Activated naive CD8-positive, alpha-beta T cell treated with anti-CD3 and anti-CD28 coated beads, Interleukin-2, amount 50 U/mL, for 16 hours (primary cell): ENCODE results near the gene B4GALNT3.

Experiments used
- DNase-seq: peaks from one replicate; pipeline ENCODE4 v3.0.0-alpha.2; 2020; ENCODE audit warnings: low read depth, low spot score

The B4GALNT3 gene

DNA sequence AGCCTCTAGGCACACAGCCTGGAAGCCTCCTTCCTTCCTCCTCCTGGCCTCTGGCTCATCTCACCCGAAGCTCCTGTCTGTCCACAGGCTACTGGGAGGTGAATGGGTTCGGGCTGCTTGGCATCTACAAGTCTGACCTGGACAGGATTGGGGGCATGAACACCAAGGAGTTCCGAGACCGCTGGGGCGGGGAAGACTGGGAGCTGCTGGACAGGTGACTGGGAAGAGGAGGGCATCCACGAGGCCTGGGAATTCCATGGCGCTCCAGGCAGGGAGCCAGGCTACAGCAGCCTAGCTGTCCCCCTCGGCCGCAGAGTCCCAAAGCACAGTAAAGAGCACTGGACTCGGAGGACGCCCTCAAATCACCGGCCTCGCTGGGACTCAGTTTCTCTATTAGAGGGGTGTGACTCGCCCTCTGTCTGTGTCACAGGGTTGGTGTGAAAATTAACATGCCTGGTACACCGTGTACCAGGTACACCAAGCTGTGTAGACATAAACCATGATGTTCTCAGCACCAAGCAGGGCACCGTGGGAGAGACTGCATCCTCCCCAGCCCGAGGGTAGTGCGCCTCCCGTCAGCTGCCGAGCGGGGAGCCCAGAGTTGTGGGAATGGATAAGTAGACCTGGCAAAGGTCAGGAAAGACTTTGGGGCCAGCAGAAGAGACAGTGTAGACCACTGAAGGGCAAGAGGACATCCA is 99.6 kb downstream of the B4GALNT3 start:
- no peak for DNase-seq

DNA sequence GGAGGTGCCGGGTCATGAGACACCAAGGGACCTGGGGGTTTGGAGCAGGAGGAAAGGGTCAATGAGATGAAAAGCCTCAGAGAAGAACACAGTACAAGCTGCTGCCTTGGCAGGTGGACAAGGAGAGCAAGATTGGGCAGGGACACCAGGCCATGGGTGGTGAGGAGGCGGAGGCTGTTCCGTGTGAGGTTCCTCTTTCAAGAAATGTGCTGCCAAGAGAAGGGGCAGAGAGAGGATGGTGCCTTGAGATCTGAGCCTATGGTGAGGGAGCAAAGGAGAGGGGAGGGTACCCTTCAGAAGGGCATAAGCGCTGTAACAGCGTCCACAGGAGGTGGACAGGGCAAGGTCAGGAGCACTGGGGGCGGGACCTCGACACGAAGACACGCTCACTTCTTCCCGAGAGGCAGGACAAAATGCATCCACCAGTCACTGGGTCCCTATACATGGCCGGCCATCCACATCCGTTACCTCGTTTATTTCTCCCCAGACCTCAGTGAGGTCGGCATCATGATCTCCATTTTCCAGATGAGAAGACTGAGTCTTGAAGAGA is 100.2 kb downstream of the B4GALNT3 start:
- no peak for DNase-seq

DNA sequence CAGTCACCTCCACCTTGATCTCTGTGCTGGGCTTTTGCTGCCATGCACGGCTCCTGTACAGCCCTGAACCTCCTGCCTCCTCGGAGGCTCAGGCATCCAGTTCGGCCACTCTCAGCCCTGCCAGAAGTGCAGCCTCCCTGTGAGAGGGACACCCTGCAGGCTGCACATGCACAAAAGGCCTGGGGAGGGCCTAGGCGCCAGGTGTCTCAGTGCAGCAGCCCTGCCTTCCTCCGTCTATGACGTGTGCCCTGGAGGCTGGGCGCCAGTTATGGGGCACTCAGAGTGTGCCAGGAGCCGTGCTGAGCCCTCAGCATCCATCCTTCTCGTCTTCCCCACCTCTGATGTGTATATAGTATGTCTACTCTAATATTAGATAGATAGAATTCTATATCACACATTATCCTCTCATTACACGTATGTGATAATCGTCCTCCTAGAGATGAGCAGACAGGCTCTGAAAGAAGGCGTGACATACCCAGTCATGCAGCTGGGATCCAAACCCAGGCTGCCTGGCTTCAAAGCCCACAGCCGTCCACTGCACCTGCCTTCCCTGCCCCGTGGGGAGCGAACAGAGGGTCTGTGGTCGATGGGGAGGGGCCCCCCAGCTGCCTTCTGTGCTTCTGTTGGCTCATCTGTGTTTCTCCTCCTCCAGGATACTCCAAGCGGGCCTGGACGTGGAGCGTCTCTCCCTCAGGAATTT is 101.1 kb downstream of the B4GALNT3 start:
- DNase-seq = no peak

DNA sequence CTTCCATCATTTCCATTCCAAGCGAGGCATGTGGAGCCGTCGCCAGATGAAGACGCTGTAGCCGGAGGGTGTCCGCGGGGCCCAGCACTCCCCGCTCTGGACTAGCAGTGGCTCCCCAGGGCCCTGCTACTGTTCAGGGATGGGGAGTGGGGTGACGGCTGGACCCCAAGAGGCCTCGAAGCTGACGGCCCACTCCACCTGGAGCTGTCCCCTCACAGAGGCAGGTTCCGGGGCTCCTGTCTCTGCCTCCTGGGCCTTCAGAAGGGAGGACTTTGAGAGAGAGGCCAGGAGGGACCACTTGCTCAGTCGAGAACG is 101.6 kb downstream of the B4GALNT3 start:
- DNase-seq = no peak

DNA sequence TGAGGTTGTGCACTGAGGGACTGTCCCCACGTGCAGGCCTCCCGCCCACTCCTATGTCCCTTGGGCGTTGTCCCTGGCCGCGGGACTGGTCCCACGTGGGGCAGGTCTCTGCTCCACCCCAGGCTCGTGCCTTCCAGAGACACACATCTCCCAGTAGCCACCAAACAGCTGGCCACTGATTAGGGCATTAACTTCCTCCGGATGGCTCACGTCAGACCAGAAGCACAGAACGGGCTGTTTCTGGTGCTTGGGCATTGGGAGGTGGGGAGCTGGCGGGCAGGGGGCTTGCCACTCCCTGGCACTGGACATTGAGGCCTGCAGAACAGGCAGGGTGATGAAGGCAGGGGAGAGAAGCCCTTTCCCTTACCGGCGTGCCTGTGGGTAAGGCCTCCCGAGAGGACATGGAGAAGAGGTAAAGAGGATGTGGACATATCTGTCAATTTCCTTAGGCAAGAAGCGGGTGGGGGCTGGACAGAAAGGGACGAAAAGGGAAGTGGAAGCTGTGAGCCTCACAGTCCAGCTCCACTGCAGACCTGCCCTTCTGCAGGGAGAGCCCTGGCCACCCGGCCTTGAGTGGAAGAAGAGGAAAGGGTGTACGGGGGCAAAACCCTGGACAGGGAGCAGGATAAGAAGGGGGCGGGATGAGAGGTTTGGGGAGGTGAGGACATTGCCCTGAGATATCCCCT is 102.3 kb downstream of the B4GALNT3 start:
- no peak for DNase-seq

DNA sequence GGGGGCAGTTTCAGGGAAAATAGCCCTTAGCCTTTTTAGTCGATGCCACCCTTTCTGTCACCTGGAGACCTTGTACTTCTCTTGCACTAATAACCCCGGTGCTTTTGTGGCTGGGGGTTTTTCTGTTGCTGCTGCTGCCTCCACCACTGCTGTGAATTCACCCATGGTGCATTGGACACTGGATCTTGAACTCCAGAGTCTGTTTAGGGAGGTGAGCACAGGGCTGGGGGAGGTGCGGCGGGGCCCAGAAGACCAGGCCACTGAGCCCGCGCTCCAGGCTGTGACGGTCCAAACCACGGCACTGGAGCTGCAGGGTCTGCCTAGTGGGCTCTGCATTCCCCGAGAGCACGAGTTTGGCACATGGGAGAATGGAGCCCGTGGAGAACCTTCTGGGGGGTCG is 102.9 kb downstream of the B4GALNT3 start:
- no peak for DNase-seq

DNA sequence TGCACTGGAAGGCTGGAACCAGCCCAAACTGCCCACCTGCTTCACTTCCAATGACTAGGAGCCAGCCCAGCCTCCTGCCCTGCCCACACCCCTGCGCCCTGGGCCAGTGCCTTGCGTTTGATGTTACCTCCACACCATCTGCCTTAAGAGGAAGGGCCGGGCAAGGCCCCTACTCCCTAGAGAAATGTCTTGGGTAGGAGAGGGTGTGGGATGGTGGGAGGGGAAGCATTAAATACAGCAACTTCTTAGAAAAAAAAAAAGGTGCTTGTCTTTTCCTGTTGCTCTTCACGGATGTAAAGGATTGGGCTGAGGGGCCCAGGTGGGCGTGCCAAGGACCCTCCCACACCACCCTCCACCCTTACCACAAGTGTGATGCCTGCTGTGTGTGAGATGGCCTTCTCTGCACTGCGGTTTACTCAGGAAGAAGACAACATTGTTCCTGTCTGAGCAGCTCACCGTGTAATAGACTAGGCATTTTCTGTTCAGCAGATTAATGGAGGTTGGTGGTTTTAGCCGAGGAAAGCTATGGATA is 103.6 kb downstream of the B4GALNT3 start:
- no peak for DNase-seq

DNA sequence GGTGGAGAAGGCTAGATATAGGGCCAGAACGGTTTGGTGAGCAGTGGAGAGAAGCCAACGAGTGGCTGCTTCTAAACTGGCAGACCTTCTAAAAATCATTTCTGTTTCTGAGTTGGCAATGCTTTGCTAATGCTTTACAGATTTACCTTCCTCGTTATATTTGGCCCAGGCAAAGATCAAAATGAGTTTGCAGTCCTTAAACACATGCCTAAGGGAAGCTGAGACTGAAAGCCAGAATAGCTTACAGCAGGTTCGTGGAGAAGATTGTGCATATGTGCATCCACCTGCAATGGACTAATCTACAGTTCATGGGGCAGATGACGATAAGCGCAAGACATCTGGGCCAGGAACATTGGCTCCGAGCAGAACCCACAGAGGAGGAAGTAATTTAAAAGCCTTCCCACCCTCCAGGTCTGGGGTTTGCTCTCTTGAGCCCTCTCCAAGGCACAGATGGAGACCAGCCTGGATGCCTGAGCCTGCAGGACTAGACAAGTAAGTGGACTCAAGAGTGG is 104.1 kb downstream of the B4GALNT3 start:
- no peak for DNase-seq

DNA sequence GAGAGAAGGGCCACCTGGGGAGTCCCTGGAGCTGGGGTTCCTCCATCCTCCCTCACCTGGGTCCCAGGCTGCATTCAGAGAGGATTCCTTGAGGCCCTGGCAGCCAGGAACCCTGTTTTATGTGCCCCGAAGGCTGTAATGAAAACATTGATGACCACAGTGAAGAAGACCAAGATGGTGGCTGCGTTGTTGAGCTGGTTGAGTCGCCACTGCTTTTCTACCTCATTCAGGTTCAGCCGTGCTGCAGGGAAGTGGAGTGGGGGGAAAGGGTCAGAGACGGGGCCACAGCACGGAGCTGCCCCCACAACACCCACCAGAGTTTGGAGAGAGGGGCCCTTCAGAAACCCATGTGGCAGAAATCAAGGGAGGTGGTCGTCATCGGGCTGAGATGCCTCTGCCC is 105.4 kb downstream of the B4GALNT3 start:
- no peak for DNase-seq

DNA sequence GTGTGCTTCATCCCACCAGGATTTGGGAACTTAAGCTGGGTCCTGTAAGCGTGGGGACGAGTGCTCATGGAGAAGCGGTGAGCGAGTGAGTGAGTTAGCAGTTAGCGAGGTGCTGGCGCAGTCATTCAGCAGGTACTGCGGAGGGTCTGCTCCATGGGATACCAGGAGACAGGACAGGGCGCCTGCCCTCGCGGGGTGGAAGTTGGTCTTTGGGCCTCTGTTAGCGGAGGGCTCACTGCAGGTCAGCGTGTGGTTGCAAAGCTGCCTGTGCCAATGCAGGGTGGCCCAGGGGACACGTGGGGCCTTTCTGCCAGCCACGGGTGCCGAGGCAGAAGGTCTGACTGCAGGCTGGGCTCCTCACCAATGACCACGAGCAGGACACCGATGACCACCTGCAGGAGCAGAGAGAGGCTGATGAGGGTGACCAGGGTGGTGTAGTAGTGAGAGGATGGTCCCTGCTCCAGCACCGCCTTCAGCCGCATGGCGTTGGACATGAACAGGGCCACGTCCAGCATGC is 105.9 kb downstream of the B4GALNT3 start:
- DNase-seq = no peak

DNA sequence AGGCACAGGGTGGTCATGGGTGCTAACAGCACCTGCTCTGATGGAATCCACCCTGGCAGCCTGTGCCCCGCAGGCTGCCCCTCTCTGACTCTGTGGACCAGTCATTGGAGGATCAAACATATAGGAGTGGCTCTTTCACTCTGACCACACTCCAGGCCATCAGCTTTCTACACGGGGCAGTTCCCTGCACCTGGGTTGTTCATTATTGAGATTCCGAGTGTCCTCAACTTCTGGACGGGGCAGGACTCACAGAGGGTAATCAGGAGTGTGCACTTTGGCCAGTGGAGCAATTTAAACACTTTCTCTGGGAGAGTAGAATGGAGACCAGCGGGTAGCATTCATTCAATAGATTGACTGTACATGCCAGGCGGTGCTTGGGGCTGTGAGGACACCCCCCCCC is 108.7 kb downstream of the B4GALNT3 start:
- DNase-seq = no peak

DNA sequence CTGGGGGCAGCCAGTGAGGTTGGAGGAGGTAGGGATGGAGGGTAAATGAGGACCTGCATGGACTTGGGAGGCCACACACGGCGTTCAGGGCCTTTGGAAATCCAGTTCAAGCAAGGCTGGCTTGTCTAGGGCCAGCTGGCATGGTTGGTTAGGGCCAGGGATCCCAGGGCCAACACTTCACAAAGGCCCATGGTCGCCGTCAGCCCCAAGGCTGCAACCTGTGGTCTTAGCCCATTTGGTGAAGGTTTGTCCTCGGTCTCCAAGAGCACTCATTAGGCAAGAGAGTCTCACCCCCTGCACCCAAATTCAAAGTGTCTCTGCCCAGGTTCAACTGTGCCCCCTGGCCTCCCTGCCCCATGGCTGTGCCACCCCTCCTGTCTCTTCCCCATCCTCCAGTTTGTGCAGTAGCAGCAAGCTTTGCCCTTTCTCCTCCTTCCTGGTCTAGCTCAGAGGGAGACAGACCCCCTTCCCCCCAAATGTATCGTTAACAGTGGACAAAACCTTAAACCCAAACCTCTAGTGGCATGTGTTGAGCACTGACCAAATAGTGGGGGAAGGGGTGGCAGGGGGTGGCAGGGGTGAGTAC is 109.4 kb downstream of the B4GALNT3 start:
- DNase-seq = no peak

DNA sequence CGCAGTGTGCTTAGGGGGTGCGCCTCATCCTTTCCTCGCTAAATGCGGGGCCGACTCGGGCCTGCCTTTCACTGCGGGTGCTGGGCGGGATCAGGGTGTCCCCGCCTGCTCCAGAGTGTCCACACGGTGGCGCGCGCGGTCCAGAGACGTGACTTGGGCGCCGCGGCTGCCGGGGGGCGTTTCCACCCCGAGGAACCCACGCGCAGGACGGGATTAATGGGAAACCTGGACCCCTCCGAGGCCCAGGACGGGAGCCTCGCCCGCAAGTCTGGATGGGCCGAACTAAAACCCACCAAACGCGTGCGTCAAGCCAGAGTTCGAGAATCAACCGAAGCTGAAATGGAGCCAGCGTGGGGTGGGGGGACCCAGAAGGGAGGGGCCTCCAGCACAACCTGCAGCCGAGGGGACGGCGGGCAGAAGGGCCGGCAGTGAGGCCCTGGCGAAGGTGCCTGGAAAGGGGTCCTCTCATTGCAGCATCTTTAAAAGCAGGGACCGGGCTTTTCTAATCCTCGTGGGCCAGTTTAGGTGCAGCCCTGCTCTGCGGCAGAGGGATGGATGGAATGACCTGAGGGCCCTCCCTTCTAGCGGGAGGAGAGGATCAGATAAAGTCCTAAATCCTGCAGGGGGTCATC is 110.2 kb downstream of the B4GALNT3 start:
- peak; percentile 76 for DNase-seq

DNA sequence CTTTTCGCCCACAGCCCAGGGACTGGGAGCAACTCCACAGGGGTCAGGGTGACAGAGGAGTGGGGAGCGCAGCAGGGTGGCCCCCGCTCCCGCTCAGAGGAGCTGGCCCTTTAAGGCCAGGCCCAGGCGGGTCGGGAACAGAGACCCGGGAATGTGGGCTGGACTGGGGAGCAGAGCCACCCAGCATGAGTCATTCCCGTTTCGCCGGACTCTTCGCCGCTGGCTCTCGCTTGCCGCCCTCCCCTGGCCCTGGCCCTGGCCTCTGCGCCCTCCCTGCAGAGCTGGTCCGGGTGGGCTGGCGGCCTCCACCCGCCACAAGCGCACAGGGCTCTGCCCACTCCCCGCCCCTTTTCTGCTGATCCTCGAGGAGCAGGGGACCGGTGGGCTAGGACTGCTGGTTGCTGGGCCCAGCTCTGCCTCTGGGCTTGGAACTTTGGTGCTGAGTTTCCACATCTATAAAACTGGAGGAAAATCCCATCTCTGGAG is 110.7 kb downstream of the B4GALNT3 start:
- no peak for DNase-seq

DNA sequence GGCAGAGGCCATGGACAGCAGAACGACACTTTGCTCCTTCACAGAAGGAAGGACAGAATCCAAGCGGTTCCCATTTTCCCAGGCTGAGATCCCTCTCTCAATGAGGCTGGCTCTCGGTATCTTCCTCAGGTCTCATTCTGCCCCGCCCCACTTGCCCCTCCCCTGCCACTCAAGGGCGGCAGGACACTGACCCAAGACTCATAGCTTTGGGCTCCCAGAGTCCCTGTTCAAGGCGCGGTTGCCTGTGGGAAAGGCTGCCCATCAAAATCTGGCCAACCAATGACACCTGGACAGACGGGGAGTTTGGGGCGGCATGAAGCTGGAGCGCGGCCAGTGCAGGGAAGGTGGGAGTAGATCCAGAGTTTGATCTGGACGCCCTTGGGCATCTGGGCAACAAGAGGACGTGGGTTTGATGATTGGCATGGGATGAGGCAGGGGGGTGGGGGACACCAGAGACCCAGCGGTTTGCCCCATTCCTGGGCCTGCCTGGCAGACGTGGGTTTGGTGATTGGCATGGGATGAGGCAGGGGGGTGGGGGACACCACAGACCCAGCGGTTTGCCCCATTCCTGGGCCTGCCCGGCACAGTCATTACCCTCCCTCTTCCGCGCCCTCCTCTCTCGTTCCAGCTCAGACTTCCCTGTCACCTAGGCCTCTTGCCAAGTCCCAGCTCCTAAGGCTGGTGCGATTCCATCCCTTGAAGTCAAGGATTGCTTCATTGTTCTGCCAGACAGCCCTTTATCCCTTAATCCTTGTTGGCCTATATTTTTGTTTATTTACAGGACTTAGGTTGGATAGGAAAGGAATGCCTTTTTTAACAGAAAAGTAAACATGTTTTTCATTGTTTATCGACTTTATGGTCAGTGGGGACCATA is 111.4 kb downstream of the B4GALNT3 start:
- DNase-seq = no peak

DNA sequence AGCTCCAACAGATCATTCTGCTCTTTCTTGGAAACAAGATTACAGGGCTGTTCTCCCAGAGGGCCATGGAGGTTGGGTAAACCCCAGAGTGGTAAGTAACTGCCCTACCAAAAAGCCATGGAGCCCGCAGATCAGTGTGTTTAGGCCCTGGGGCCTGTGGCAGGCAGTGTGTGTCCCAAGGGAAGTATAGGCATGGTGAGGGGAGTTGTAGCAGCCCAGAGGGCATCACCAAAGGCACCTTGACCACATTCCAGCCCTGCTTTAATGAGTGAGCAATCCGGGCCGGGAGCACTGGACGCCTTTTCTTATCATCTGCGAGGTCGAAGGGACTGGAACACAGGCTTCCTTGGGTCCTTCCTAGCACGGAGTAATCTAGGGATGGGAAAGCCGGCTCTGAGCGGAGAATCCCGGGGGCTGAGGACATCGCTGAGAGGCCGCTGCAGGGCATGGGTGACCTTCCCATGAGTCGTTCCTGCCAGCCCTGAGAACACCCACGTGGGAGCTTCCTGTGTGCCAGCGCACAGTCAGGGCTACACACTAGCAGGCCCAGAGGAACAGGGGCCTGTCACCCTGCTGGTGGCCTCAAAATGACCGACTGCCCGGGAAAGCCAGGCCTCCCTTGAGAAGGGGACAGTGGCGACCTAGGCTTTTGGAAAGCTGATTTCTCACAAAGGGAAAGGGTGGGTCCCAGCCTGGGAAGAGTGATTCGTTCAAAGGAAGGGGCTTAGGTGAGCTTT is 112.2 kb downstream of the B4GALNT3 start:
- no peak for DNase-seq

DNA sequence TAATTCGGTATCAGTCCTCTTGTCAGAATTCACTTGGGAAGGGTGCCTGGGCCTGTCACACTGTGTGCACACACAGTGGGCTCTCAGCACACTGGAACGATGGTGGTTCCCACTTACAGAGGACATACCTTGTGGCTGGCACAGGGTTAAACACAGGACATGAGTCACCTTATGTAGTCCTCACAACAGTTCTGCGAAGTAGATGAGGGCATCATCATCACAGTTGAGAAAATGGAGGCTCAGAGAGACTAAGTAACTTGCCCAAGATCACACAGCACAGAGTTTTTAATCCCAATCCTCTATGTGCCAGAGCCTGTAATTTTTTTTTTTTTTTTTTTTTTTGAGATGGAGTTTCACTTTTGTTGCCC is 112.8 kb downstream of the B4GALNT3 start:
- no peak for DNase-seq

DNA sequence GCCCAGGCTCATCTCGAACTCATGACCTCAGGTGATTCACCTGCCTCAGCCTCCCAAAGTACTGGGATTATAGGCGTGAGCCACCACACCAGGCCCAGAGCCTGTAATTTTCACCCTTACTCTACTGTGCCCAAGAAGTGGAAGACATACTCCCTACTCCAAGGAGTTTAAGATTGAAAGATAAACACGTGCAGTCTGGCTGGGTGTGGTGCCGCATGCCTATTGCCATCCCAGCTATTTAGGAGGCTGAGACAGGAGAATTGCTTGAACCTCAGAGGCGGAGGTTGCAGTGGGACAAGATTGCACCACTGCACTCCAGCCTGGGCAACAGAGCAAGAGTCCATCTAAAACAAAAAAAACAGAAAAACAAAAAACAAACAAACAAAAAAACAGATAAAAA is 113.5 kb downstream of the B4GALNT3 start:
- DNase-seq = no peak

DNA sequence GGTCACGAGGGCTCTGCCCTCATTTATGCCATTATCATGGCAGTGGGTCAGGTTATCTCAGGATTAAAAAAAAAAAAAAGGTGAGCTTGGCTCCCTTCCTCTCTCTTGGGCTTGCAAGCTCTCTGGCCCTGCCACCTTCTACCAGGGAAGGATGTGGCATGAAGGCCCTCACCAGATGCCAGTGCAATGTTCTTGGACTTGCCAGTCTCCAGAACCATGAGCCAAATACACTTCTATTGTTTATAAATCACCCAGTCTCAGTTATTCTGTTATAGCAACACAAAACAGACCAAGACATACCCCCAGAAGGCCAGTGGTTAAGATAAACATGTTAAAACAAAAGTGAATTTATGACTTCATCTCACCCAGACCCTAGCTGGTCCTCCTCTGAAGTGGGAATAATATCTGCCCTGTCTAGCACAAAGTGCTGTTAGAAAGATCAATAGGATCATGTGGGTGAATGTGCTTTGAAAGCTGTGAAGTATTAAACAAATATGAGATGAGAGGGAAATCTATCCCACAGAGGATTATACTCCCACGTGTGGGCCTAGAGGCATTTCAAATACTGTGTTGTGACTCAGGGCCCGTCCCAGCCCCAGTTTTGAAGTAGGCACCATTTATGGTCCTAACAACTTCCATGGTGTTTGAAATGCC is 114.9 kb downstream of the B4GALNT3 start:
- no peak for DNase-seq
